Psoas muscle (tissue), 8 donors: ENCODE results near the gene TEX101. TPM values are rescaled to one million over a fixed set of nuclear protein-coding genes. Genes with fewer than 3 reads are reported as not detected.
"Not testable (repeated sequence)": the region's sequence is repeated elsewhere in the genome, so short reads cannot be mapped to it uniquely, and the experiment has no call there.

Source experiments
- ATAC-seq, 4 donors: fragments of 200-7000 bp; cut with Tn5 transposase; one replicate each; pipeline ENCODE4 v1.9.1; 2020; ENCODE audit warnings: moderate library complexity in 3 of 4, mild to moderate bottlenecking in 2 of 4
- DNase-seq, 2 donors: peaks; one replicate each; pipeline ENCODE4 v3.0.0-alpha.2; 2020
- H3K27ac ChIP-seq: fragments of 200-600 bp; one replicate; pipeline ENCODE4 v1.8.0; 2022
- H3K27me3 ChIP-seq, 3 donors: fragments of 200-600 bp in 1 of 3; one replicate each; pipeline versions ENCODE4 v1.6.1 to v1.8.0; 2013 to 2022; ENCODE audit warnings: low read length in 2 of 3, mild to moderate bottlenecking in 2 of 3, moderate library complexity in 1 of 3; ENCODE audit not compliant: insufficient read depth in 3 of 3
- H3K36me3 ChIP-seq, 2 donors: fragments of 200-600 bp in 1 of 2; one replicate each; pipeline versions ENCODE4 v1.6.1 to v1.8.0; 2013 to 2022; ENCODE audit warnings: low read depth in 1 of 2, mild to moderate bottlenecking in 1 of 2, moderate library complexity in 1 of 2; ENCODE audit not compliant: insufficient read depth in 1 of 2
- H3K4me1 ChIP-seq: fragments of 200-600 bp; one replicate; pipeline ENCODE4 v1.8.0; 2022
- H3K4me3 ChIP-seq: fragments of 200-600 bp; one replicate; pipeline ENCODE4 v1.8.0; 2022; ENCODE audit warnings: mild to moderate bottlenecking
- H3K9me3 ChIP-seq: fragments of 200-600 bp; one replicate; pipeline ENCODE4 v1.8.0; 2022
- CTCF ChIP-seq: fragments of 200-600 bp; IDR thresholded peaks from one replicate; pipeline ENCODE4 v1.8.0; 2022; ENCODE audit warnings: antibody characterized with exemption
- WGBS, 3 donors: extraction: QIAGEN DNeasy Blood & Tissue Kit; methylation state at CpG; one replicate each; pipeline versions ENCODE4 v1.1.6 to v1.1.7; 2013; 5-methylcytosine and 5-hydroxymethylcytosine counted together
- intact Hi-C, 2 donors: fragments of 100-400 bp; cut with DNase I; formaldehyde crosslinking; loops; one replicate each; pipeline versions ENCODE4 v1.11.0 to v1.14.2; 2022
- polyA plus RNA-seq, 3 donors: library from polyadenylated mRNA; stranded (reverse); fragments of 200-250 nt; gene quantifications; one replicate each; pipeline ENCODE4 v1.2.3, GENCODE V29; 2013
- total RNA-seq, 4 donors: library from RNA; stranded (reverse); fragmentation: NEBNext Ultra II Directional in 2 of 4; extraction: Animal tissue kit (Norgen Biotek cat#: 25700) in 2 of 4; gene quantifications; one replicate each; pipeline versions ENCODE4 v1.2.1 to v1.2.4, GENCODE V29; 2021 to 2023
- donor health status: healthy with polysubstance abuse.
- donor health status: DM: no; HTN: no; CAD: no; lungs with moderate emphysema.
- donor health status: Bipolar disorder and iron deficiency.
- donor health status: healthy.
- donor health status: DM: yes; HTN: yes; CAD: no.
- donor health status: DM: no; HTN: no; CAD: no.
- donor health status: DM: no; HTN: no; CAD: no.
- donor health status: DM: yes; HTN: yes; CAD: no.

TEX101 gene
- total and polyA plus RNA-seq, 7 donors: not detected

GRCh38 chr19:43380008-43380407 lies 34.7 kb upstream of the TEX101 start:
- no peaks in the 10 kb centered on the region for H3K27me3 ChIP-seq
- H3K9me3 ChIP-seq: no peaks in the 10 kb centered on the region
- DNase-seq: no peak
- no peak for TF ChIP-seq CTCF
- no peaks in the 10 kb centered on the region for H3K36me3 ChIP-seq
- no peaks in the 10 kb centered on the region for H3K4me1 ChIP-seq
- intact Hi-C loops: no loop called here
- ATAC-seq: no peak
- H3K4me3 ChIP-seq: no peak overlapping the region
- 43 to 48% (median 46%) methylated on average over 14 of the region's 14 CpGs for WGBS, 3 donors
- no peak overlapping the region for H3K27ac ChIP-seq

GRCh38 chr19:43380771-43381386 lies 33.8 kb upstream of the TEX101 start:
- Histone ChIP-seq H3K27me3 (no peaks in the 10 kb centered on the region), H3K9me3 (no peaks in the 10 kb centered on the region), H3K36me3 (no peaks in the 10 kb centered on the region), H3K4me1 (no peaks in the 10 kb centered on the region), H3K27ac (no peak overlapping the region), H3K4me3 (no peak overlapping the region)
- TF ChIP-seq CTCF: no peak
- 37 to 57% (median 50%) methylated on average over 4 of the region's 4 CpGs for WGBS, 3 donors
- intact Hi-C loops: no loop called here
- DNase-seq (no peak), ATAC-seq (no peak)

GRCh38 chr19:43382586-43383216 lies 32.0 kb upstream of the TEX101 start:
- H3K4me1 ChIP-seq, intact Hi-C loops, DNase-seq, H3K4me3 ChIP-seq, H3K27ac ChIP-seq, H3K9me3 ChIP-seq, ATAC-seq, H3K36me3 ChIP-seq, H3K27me3 ChIP-seq: not testable (repeated sequence)
- 61 to 72% (median 69%) methylated on average over 12 of the region's 12 CpGs for WGBS, 3 donors

- 81 to 83% (median 82%) methylated on average over 6 to 7 of the region's 7 CpGs for WGBS, 3 donors
- DNase-seq, H3K4me3 ChIP-seq, H3K9me3 ChIP-seq, H3K4me1 ChIP-seq, H3K27me3 ChIP-seq, ATAC-seq, H3K36me3 ChIP-seq, H3K27ac ChIP-seq, intact Hi-C loops: not testable (repeated sequence)
Measured at GRCh38 chr19:43383254-43383653, 31.4 kb upstream of the TEX101 start.

- H3K36me3 ChIP-seq, H3K4me1 ChIP-seq, DNase-seq, ATAC-seq, H3K27me3 ChIP-seq, H3K4me3 ChIP-seq, H3K9me3 ChIP-seq, intact Hi-C loops, H3K27ac ChIP-seq: not testable (repeated sequence)
- WGBS, 3 donors: 46 to 55% (median 51%) methylated on average over 3 of the region's 3 CpGs
Measured at GRCh38 chr19:43383759-43384158, 30.9 kb upstream of the TEX101 start.

- H3K27me3 ChIP-seq, DNase-seq, H3K27ac ChIP-seq, ATAC-seq, intact Hi-C loops, H3K4me1 ChIP-seq, H3K9me3 ChIP-seq, H3K4me3 ChIP-seq, H3K36me3 ChIP-seq: not testable (repeated sequence)
- WGBS, 3 donors: 72 to 76% (median 76%) methylated on average over 11 of the region's 11 CpGs
Measured at GRCh38 chr19:43390903-43391551, 23.7 kb upstream of the TEX101 start.

GRCh38 chr19:43391552-43391935 lies 23.1 kb upstream of the TEX101 start:
- intact Hi-C loops, H3K27ac ChIP-seq, H3K4me1 ChIP-seq, ATAC-seq, DNase-seq, H3K4me3 ChIP-seq, H3K27me3 ChIP-seq, H3K9me3 ChIP-seq, H3K36me3 ChIP-seq: not testable (repeated sequence)
- WGBS, 3 donors: 64 to 78% (median 70%) methylated on average over 6 of the region's 6 CpGs

GRCh38 chr19:43393501-43393900 lies 21.2 kb upstream of the TEX101 start:
- H3K9me3 ChIP-seq, H3K36me3 ChIP-seq, H3K27ac ChIP-seq, H3K4me1 ChIP-seq, H3K4me3 ChIP-seq, ATAC-seq, intact Hi-C loops, H3K27me3 ChIP-seq, DNase-seq: not testable (repeated sequence)
- WGBS, 3 donors: 72 to 83% (median 73%) methylated on average over 3 of the region's 3 CpGs
